Small intestine (tissue), 7 donors: ENCODE data around the gene RASGEF1C. TPM values are rescaled to one million over a fixed set of nuclear protein-coding genes. Genes with fewer than 3 reads are reported as not detected.

ENCODE experiments used
- DNase-seq, 2 donors: peaks; one replicate each; pipeline versions ENCODE4 v3.0.0 to v3.0.0-alpha.2; 2013
- FAIRE-seq: peaks from 2 replicates; lab custom pipeline; 2012; peaks lifted over from hg19 to GRCh38; lab: Jason Lieb, UNC
- H3K27ac ChIP-seq, 3 donors: one replicate each; pipeline ENCODE4 v1.5.1; 2013; ENCODE audit warnings: low read length in 2 of 3, mild to moderate bottlenecking in 2 of 3, control low read depth in 1 of 3, inconsistent platforms in 1 of 3, low read depth in 1 of 3, moderate library complexity in 1 of 3
- H3K27me3 ChIP-seq, 3 donors: one replicate each; pipeline ENCODE4 v1.6.1; 2013; ENCODE audit warnings: low read length in 3 of 3, inconsistent platforms in 1 of 3; ENCODE audit not compliant: control insufficient read depth in 3 of 3, insufficient read depth in 3 of 3
- H3K36me3 ChIP-seq, 3 donors: one replicate each; pipeline ENCODE4 v1.6.1; 2013; ENCODE audit warnings: low read length in 3 of 3, inconsistent platforms in 1 of 3, low read depth in 1 of 3, mild to moderate bottlenecking in 1 of 3, moderate library complexity in 1 of 3; ENCODE audit not compliant: control insufficient read depth in 3 of 3, insufficient read depth in 2 of 3
- H3K4me1 ChIP-seq, 3 donors: one replicate each; pipeline ENCODE4 v1.6.1; 2013; ENCODE audit warnings: low read length in 2 of 3, inconsistent platforms in 1 of 3, low read depth in 1 of 3, mild to moderate bottlenecking in 1 of 3, moderate library complexity in 1 of 3; ENCODE audit not compliant: control insufficient read depth in 3 of 3, insufficient read depth in 2 of 3
- H3K4me3 ChIP-seq, 3 donors: one replicate each; pipeline ENCODE4 v1.5.1; 2013; ENCODE audit warnings: low read length in 3 of 3, control low read depth in 1 of 3, inconsistent platforms in 1 of 3, low read depth in 1 of 3, mild to moderate bottlenecking in 1 of 3, moderate library complexity in 1 of 3
- H3K9me3 ChIP-seq, 2 donors: one replicate each; pipeline ENCODE4 v1.6.1; 2013; ENCODE audit warnings: low read depth in 1 of 2, low read length in 1 of 2; ENCODE audit not compliant: control insufficient read depth in 2 of 2, insufficient read depth in 1 of 2
- WGBS, 3 donors: extraction: QIAGEN DNeasy Blood & Tissue Kit; methylation state at CpG; one replicate each; pipeline ENCODE4 v1.1.7; 2013; 5-methylcytosine and 5-hydroxymethylcytosine counted together
- polyA plus RNA-seq, 4 donors: library from polyadenylated mRNA; stranded (reverse) in 3 of 4; unstranded in 1 of 4; fragments of 200-250 nt in 3 of 4; fragments of 120-200 nt in 1 of 4; gene quantifications; one replicate each; pipeline versions ENCODE4 v1.2.1 to v1.2.3, GENCODE V29; 2013
- donor health status: healthy with polysubstance abuse.
- donor health status: control.
- donor health status: control.
- donor health status: Bipolar disorder and iron deficiency.
- donor health status: healthy.

Gene RASGEF1C
- polyA plus RNA-seq, 4 donors: 0.37 to 0.54 (median 0.40) TPM; not detected in 1

GRCh38 chr5:180208435-180209081, 453 bp downstream of the RASGEF1C start:
- DNase-seq (peak in 1 of 2 donors; percentile 55), FAIRE-seq (no peak)
- Histone ChIP-seq H3K4me3 (peak overlapping the region in 2 of 3 donors; percentile 19 to 45), H3K36me3 (no peaks in the 10 kb centered on the region), H3K4me1 (no peaks in the 10 kb centered on the region), H3K9me3 (no peaks in the 10 kb centered on the region), H3K27ac (no peak overlapping the region), H3K27me3 (peaks cover 4 to 19% (median 9%) of the 10 kb centered on the region in 3 donors)
- WGBS, 3 donors: 3 to 5% (median 5%) methylated on average over 23 to 65 of the region's 65 CpGs

GRCh38 chr5:180208038-180208434, 975 bp downstream of the RASGEF1C start:
- H3K4me3 ChIP-seq: peak overlapping the region in 1 of 3 donors; percentile 19

GRCh38 chr5:180207593-180207992, 1.4 kb downstream of the RASGEF1C start:
- no peaks in the 10 kb centered on the region for H3K4me1 ChIP-seq
- H3K27ac ChIP-seq: no peak overlapping the region
- DNase-seq (no peak), FAIRE-seq (no peak)
- H3K27me3 ChIP-seq: peaks cover 4 to 19% (median 9%) of the 10 kb centered on the region in 3 donors
- 36 to 51% (median 41%) methylated on average over 18 to 25 of the region's 25 CpGs for WGBS, 3 donors
- no peak overlapping the region for H3K4me3 ChIP-seq
- no peaks in the 10 kb centered on the region for H3K9me3 ChIP-seq
- H3K36me3 ChIP-seq: no peaks in the 10 kb centered on the region

More at GRCh38 chr5:180208038-180208434, 975 bp downstream of the RASGEF1C start:
- WGBS, 3 donors: 31 to 34% (median 34%) methylated on average over 14 of the region's 14 CpGs
- Histone ChIP-seq H3K27me3 (peaks cover 4 to 19% (median 9%) of the 10 kb centered on the region in 3 donors), H3K9me3 (no peaks in the 10 kb centered on the region), H3K27ac (no peak overlapping the region), H3K4me1 (no peaks in the 10 kb centered on the region), H3K36me3 (no peaks in the 10 kb centered on the region)
- no peak for FAIRE-seq
- DNase-seq: no peak

GRCh38 chr5:180206993-180207392, 2.0 kb downstream of the RASGEF1C start:
- Histone ChIP-seq H3K27me3 (peaks cover 4 to 19% (median 9%) of the 10 kb centered on the region in 3 donors), H3K27ac (no peak overlapping the region), H3K4me3 (no peak overlapping the region), H3K36me3 (no peaks in the 10 kb centered on the region), H3K9me3 (no peaks in the 10 kb centered on the region), H3K4me1 (no peaks in the 10 kb centered on the region)
- WGBS, 3 donors: 75 to 80% (median 79%) methylated on average over 11 of the region's 11 CpGs
- DNase-seq (no peak), FAIRE-seq (no peak)

GRCh38 chr5:180205916-180206315, 3.1 kb downstream of the RASGEF1C start:
- Histone ChIP-seq H3K9me3 (no peaks in the 10 kb centered on the region), H3K4me3 (no peak overlapping the region), H3K27ac (no peak overlapping the region), H3K4me1 (no peaks in the 10 kb centered on the region), H3K27me3 (peaks cover 4 to 19% (median 9%) of the 10 kb centered on the region in 3 donors), H3K36me3 (no peaks in the 10 kb centered on the region)
- WGBS, 3 donors: 67 to 81% (median 77%) methylated on average over 1 of the region's 1 CpG
- FAIRE-seq (no peak), DNase-seq (no peak)

GRCh38 chr5:180204276-180204819, 4.7 kb downstream of the RASGEF1C start:
- H3K4me1 ChIP-seq: no peaks in the 10 kb centered on the region
- H3K4me3 ChIP-seq: no peak overlapping the region
- FAIRE-seq (no peak), DNase-seq (no peak)
- H3K27ac ChIP-seq: no peak overlapping the region
- no peaks in the 10 kb centered on the region for H3K36me3 ChIP-seq
- 57 to 61% (median 58%) methylated on average over 1 of the region's 1 CpG for WGBS, 3 donors
- H3K27me3 ChIP-seq: peaks cover 4 to 19% (median 9%) of the 10 kb centered on the region in 3 donors
- H3K9me3 ChIP-seq: no peaks in the 10 kb centered on the region

- H3K27ac ChIP-seq: no peak overlapping the region
- no peaks in the 10 kb centered on the region for H3K4me1 ChIP-seq
- no peak for FAIRE-seq
- no peak overlapping the region for H3K4me3 ChIP-seq
- no peak for DNase-seq
- H3K36me3 ChIP-seq: no peaks in the 10 kb centered on the region
- H3K9me3 ChIP-seq: no peaks in the 10 kb centered on the region
- 76 to 81% (median 78%) methylated on average over 8 of the region's 8 CpGs for WGBS, 3 donors
- peaks cover 4 to 14% (median 5%) of the 10 kb centered on the region in 3 donors for H3K27me3 ChIP-seq
These were observed 6.0 kb downstream of the RASGEF1C start for GRCh38 chr5:180202939-180203573.

- no peak overlapping the region for H3K27ac ChIP-seq
- no peaks in the 10 kb centered on the region for H3K4me1 ChIP-seq
- 65 to 77% (median 70%) methylated on average over 23 of the region's 23 CpGs for WGBS, 3 donors
- DNase-seq (peak in 1 of 2 donors; percentile 28), FAIRE-seq (no peak)
- no peaks in the 10 kb centered on the region for H3K27me3 ChIP-seq
- H3K36me3 ChIP-seq: no peaks in the 10 kb centered on the region
- H3K4me3 ChIP-seq: no peak overlapping the region
- H3K9me3 ChIP-seq: no peaks in the 10 kb centered on the region
These were observed 7.7 kb downstream of the RASGEF1C start for GRCh38 chr5:180201051-180201987.
